Cardiac muscle cell (in vitro differentiated cells and primary cell): ENCODE measurements around the gene CAPRIN1. TPM values are rescaled to one million over a fixed set of nuclear protein-coding genes. Genes with fewer than 3 reads are reported as not detected.

ENCODE experiments used
- DNase-seq, 2 donors: peaks; one replicate each; pipeline versions ENCODE4 v3.0.0 to v3.0.0-alpha.2; 2010 to 2017; ENCODE audit warnings: low read depth in 1 of 2, low spot score in 1 of 2
- H3K27ac ChIP-seq: fragments of 200-600 bp; sonication (generic); 2 replicates; pipeline ENCODE4 v1.5.1; 2016
- H3K27me3 ChIP-seq: fragments of 200-600 bp; sonication (generic); 2 replicates; pipeline ENCODE4 v1.6.0; 2016; ENCODE audit warnings: control low read depth
- H3K36me3 ChIP-seq: fragments of 200-600 bp; sonication (generic); 2 replicates; pipeline ENCODE4 v1.5.1; 2016; ENCODE audit warnings: control low read depth
- H3K4me1 ChIP-seq: fragments of 200-600 bp; sonication (generic); 2 replicates; pipeline ENCODE4 v1.8.1; 2017; ENCODE audit warnings: low read depth, mild to moderate bottlenecking, mixed run types
- H3K4me3 ChIP-seq: fragments of 200-600 bp; sonication (generic); 2 replicates; pipeline ENCODE4 v1.5.1; 2016; ENCODE audit warnings: mild to moderate bottlenecking
- H3K9me3 ChIP-seq: fragments of 200-600 bp; sonication (generic); 2 replicates; pipeline ENCODE4 v1.5.1; 2017; ENCODE audit warnings: low read depth, mild to moderate bottlenecking, control low read depth
- CTCF ChIP-seq: IDR thresholded peaks from 2 replicates; pipeline ENCODE4 v1.5.1; 2012; ENCODE audit warnings: low read depth, mild to moderate bottlenecking, low read length
- polyA plus RNA-seq: library from polyadenylated mRNA; unstranded; fragments of >200 nt; fragmentation: Nextera tagmentation; extraction: Ambion mirVana; gene quantifications from 2 replicates; pipeline ENCODE4 v1.2.1, GENCODE V29; 2016
- total RNA-seq: library from RNA; depleted of rRNA; stranded (reverse); fragments of >200 nt; gene quantifications from 2 replicates; pipeline ENCODE4 v1.2.3, GENCODE V29; 2016

Gene CAPRIN1
- total and polyA plus RNA-seq, 2 experiments from 2014 or later = 120 to 249 TPM

- Histone ChIP-seq H3K36me3 (no peaks in the 10 kb centered on the region), H3K4me1 (no peaks in the 10 kb centered on the region), H3K4me3 (no peak overlapping the region), H3K27ac (no peak overlapping the region), H3K27me3 (no peaks in the 10 kb centered on the region), H3K9me3 (no peaks in the 10 kb centered on the region)
- TF ChIP-seq CTCF = no peak
- DNase-seq = no peak
Observed at GRCh38 chr11:34029176-34029575, 22.4 kb upstream of the CAPRIN1 start.

DNA sequence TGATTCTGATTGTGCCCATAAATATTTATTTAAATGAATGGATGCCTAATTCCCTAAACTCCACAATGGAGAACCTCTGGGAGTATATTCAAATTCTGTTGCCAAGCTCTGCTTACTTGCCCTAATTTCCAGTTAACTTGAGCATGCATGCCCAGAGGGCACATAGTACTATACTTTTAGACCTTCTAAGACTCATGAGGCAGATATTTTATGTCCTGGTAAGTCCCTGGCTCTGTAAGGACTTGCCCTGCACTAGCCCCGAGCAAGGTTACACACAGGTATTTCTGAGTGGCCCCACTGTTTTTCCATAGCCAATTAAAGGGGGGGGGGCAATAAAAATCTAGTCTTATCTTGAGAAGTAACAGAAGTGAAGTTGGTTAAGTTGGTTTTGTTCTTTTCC, 21.1 kb upstream of the CAPRIN1 start:
- no peaks in the 10 kb centered on the region for H3K4me1 ChIP-seq
- no peak for TF ChIP-seq CTCF
- H3K36me3 ChIP-seq = no peaks in the 10 kb centered on the region
- H3K9me3 ChIP-seq = no peaks in the 10 kb centered on the region
- H3K27ac ChIP-seq = no peak overlapping the region
- H3K27me3 ChIP-seq = no peaks in the 10 kb centered on the region
- no peak overlapping the region for H3K4me3 ChIP-seq
- no peak for DNase-seq

DNA sequence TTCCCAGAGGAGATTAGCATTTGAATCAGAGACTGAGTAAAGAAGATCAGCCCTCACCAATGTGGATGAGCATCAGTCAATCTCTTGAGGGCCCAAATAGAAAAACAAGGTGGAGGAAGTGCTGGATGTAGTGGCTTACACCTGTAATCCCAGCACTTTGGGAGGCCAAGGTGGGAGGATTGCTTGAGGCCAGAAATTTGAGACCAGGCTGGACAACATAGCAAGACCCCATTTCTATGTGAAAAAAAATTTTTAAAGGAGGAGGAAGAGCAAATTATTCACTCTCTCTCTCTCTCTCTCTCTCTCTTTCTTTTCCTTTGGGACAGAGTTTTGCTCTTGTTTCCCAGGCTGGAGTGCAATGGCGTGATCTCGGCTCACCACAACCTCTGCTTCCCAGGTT, 18.1 kb upstream of the CAPRIN1 start:
- DNase-seq = no peak
- Histone ChIP-seq H3K4me3 (no peak overlapping the region), H3K4me1 (no peaks in the 10 kb centered on the region), H3K36me3 (no peaks in the 10 kb centered on the region), H3K27me3 (no peaks in the 10 kb centered on the region), H3K9me3 (no peaks in the 10 kb centered on the region), H3K27ac (no peak overlapping the region)
- no peak for TF ChIP-seq CTCF

- no peaks in the 10 kb centered on the region for H3K27me3 ChIP-seq
- H3K36me3 ChIP-seq = no peaks in the 10 kb centered on the region
- no peak for DNase-seq
- H3K9me3 ChIP-seq = no peaks in the 10 kb centered on the region
- H3K4me3 ChIP-seq = no peak overlapping the region
- H3K4me1 ChIP-seq = no peaks in the 10 kb centered on the region
- TF ChIP-seq CTCF = no peak
- H3K27ac ChIP-seq = no peak overlapping the region
Observed at GRCh38 chr11:34034053-34034452, 17.5 kb upstream of the CAPRIN1 start.

DNA sequence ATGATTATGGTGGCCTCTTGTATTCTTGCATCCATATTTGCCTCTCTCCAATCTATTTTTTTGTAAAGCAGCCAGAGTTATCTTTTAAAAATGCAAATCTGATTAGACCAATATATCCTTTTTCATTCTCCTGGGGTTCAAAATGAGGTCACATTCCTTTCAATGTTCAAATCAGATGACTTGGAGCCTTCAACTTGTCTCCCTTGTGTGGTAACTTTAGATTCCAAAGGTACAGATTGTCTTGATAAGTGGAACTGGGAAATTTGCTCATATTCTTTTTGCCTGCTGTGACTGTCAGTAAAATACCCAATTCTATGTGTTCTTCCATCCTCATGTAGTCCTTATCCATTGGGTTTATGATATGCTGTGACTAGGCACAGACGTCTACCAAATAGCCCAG, 15.1 kb upstream of the CAPRIN1 start:
- no peak overlapping the region for H3K27ac ChIP-seq
- TF ChIP-seq CTCF = no peak
- no peak overlapping the region for H3K4me3 ChIP-seq
- no peaks in the 10 kb centered on the region for H3K27me3 ChIP-seq
- no peaks in the 10 kb centered on the region for H3K4me1 ChIP-seq
- H3K9me3 ChIP-seq = no peaks in the 10 kb centered on the region
- H3K36me3 ChIP-seq = no peaks in the 10 kb centered on the region
- no peak for DNase-seq

DNA sequence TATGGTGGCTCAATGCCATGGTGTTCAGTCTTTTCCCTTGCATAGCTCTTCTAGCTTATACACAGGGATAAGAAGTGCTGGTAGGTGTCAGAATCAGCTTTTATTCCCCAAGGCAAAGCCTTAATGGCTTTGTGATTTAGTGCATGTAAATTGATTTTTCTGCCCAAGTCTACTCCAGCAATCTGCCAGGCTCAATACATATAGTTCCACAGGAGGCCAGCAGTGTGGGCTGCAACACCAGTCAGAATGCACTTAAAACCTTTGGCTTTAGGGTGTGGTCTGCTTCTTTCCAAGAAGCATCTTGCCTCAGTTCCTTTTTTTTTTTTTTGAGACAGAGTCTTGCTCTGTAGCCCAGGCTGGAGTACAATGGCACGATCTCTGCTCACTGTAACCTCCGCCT, 14.5 kb upstream of the CAPRIN1 start:
- no peak overlapping the region for H3K27ac ChIP-seq
- H3K9me3 ChIP-seq = no peaks in the 10 kb centered on the region
- H3K4me3 ChIP-seq = no peak overlapping the region
- H3K36me3 ChIP-seq = no peaks in the 10 kb centered on the region
- no peak for DNase-seq
- TF ChIP-seq CTCF = no peak
- no peaks in the 10 kb centered on the region for H3K4me1 ChIP-seq
- H3K27me3 ChIP-seq = no peaks in the 10 kb centered on the region
